Measurements from ENCODE around the gene DKK3.

The DKK3 gene

DNA sequence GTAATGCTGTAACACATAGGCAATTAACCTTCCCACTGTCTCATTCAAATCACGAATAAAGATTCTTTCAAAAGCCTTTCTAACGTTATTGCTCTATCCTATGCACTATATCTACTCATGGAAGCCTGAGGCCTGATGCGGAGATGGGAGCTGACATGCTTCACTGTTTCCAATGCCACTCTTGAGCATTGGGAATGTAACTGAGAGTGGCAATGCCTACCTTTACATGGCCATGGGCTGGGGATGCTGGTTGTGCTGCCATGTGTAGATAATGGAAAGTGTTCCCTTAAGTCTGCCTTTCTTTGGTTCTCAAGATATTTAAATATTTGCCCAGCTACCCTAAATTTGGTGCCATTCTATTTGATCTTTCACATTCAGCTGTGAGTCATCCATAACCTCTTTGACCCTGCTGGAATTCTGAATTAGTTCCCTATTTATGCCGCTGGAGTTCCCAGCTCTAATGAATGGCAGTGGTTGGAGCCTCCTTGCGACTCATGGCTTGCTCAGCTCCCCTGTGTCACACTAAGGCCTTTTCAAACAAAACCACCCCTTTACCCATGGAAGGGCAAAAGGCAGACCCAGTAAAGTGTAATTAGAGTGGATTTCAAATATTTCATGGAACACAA lies 21.4 kb upstream of the DKK3 start:
- DNase-seq (ENCODE audit: low spot score), result no peak

DNA sequence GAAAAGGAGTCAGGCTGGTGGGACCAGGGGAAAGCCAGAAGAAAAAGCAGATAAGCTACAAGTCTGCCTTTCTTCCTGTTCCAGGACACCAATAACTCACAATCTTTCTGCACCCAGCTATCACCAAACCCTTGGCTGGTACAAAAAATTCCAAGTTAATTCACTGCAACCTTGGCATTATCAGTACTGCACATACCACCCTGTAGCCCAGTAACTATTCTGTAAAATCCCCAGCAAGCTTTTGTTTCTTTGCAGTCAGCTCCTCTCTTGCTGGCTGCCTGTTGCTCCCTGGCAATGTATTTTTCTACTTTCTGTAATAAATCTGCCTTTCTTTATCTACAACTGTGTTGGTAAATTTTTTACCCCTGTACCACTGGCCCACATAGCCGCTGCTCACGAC lies 20.7 kb upstream of the DKK3 start:
- DNase-seq (ENCODE audit: low spot score), result no peak

DNA sequence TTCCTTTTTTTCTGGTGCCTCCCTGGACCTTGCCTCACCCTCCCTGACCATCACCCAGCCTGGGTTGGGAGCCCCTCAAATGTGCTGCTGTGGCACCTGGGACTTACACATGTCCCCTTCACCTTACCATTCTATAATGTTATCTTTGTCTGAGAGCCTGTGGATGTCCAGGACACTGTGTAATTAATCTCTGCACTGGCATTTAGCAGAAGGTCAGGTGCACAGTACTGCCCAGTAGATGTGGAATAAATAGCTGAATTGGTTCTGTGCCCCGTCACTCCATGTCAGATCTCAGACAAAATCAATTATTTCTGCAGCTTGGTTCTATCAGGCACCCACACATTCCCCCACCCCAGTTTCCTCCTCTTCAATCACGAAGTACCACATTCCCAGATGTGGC lies 19.9 kb upstream of the DKK3 start:
- DNase-seq (ENCODE audit: low spot score), result no peak

DNA sequence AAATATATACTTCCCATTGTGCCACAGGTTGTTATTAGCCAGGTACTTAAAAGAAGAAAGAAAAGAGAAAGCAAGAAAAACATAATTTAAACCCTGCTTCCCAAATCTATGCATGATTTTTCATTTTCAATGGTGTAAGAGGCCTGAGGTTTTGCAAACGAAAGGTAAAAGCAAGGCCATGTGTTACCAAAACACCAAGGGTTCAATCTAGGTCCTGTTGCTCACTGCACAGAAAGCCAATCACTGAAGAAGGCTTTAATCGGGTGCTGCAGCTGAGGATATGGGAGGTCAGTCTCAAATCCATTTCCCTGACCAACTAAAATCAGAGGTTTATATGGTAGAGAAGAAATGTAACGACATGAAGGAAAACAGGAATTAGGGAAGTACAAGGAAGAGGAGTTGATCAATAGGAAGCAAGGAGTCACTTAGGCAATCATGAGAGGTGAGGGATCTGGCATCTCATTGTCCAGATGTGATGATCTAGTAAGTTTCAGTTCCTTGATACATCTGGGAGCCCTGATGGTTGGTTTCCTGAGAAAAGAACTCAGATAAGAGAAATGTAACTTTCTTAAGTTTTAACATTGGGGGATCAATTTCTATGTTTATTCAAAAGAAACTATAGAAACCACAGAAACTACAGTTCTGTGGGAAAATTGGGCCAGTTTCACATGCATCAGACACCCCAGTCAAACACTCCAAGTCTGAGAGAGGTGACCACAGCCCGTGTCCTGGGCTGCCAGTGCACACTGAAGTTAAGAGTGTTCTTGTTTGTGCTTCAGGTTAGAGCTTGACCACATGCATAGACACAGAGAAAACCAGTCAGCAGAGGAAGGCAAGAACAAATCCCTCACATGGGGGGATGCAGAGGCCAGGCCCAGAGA lies 18.1 kb upstream of the DKK3 start:
- DNase-seq (ENCODE audit: low spot score), result no peak

DNA sequence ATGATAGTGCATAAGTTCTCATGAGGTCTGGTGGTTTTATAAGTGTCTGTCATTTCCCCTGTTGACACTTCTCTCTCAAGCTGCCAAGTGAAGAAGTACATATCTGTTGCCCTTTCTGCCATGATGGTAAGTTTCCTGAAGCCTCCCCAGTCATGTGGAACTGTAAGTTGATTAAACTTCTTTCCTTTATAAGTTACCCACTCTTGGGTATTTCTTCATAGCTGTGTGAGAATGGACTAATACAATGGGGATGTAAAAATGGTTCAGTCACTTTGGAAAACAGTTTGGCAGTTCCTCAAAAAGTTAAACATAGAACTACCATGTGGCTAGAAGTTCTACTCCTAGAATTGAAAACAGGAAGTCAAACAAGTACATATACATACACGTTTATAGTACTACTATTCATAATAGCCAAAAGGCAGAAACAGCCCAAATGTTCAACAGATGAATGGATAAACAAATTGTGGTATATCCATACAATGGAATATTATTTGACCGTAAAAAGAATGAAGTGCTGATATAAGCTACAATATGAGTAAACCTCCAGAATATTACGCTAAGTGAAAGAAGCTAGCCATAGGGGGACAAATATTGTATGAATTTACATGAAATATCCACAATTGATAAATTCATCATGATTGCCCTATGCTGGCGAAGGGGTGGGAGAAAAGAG lies 16.0 kb upstream of the DKK3 start:
- no peak for DNase-seq (ENCODE audit: low spot score)

DNA sequence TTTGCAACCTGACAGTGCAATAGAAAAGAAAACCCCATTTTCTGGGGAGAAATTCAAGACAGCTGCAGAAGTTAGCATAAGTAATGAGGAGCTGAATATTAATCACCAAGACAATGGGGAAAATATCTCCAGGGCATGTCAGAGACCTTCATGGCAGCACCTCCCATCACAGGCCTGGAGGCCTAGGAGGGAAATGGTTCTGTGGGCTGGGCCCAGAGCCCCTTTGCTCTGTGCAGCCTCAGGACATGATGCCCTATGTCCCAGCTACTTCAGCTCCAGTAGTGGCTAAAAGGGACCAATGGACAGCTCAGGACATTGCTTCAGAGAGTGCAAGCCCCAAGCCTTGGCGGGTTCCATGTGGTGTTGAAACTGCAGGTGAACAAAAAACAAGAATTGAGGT lies 14.6 kb upstream of the DKK3 start:
- DNase-seq (ENCODE audit: low spot score), result no peak

DNA sequence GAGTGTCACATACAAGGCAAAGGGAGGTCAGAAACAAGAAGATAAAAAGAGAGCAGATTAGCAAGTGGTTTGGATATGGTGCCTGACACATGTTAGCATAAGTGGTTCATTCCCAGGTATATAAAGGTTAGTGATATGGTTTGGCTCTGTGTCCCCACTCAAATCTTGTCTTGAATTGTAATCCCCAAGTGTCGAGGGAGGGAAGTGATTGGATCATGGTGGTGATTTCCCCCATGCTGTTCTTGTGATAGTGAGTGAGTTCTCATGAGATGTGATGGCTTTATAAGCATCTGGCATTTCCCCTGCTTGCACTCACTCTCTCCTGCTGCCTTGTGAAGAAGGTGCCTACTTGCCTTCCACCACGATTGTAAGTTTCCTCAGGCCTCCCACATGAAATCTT lies 12.1 kb upstream of the DKK3 start:
- DNase-seq (ENCODE audit: low spot score), result no peak

DNA sequence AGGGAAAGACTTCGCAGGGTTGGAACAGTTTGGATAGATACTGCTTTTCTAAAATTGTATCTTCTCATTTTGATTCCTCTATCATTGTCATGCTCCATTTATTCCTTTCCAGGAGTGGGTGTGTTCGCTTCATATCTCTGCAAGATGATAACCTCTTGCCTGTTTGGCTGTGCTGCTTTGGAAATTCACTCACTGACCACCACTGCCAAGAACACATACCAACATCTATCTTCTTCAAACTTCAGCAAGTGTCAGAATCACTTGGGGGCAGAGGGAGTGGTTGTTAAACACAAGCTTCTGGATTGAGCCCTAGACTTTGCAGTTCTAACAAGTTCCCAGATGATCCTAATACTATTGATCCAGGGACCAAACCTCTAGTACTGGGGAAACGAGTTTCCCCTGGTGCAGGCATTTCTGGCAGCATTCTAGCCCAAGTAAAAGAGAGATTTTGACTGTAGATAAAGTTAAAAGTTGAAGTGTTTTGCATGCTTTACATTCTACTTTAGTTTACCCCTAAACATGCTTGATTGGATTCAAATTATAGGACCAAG lies 11.5 kb upstream of the DKK3 start:
- no peak for DNase-seq (ENCODE audit: low spot score)

DNA sequence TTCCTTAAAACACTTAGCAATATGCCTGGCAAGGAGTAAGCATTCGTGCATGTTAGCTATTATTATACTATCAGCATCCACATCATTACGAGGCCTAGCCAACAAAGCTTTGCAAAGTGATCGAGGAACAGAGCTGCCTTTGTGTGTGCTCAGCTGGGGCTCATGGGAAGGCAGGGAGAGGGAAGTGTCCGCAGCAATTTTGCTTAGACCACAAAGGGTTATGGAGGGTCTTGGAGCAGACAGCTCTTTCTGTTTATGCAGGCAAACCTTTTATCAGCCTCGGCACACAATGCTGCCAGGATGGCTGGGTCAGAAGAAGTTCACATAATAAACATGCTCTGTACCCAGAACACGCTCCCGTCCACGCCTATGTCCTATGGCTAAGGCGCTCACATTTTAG lies 10.9 kb upstream of the DKK3 start:
- peak; percentile 25 for DNase-seq (ENCODE audit: low spot score)

DNA sequence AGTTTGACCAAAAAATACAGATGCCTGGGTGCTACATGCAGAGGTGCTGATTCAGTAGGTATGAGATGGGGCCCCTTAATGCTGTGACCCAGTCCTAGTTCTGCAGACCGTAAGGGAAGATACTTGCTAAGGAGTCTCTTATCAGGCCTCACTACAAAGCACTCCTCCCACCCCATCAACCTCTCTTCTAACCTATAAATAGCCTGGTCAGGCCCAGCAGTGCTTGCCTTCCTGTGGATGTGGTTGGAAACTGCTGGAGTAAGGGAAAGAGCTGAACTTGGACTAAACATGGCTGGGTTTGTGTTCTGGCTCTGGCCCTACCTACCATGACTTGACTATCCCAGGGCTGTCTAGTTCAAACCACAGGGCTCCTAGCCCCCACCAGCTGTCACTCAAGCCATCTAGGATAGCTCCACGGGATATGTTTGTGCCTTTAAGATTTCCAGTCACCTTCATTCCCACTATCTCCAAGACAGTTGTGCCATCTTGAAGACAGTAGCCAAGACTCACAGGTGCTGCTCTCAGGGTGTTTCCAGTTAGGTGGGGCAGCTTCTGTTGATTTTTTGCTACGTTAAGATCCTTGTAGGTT lies 9.5 kb upstream of the DKK3 start:
- no peak for DNase-seq (ENCODE audit: low spot score)

DNA sequence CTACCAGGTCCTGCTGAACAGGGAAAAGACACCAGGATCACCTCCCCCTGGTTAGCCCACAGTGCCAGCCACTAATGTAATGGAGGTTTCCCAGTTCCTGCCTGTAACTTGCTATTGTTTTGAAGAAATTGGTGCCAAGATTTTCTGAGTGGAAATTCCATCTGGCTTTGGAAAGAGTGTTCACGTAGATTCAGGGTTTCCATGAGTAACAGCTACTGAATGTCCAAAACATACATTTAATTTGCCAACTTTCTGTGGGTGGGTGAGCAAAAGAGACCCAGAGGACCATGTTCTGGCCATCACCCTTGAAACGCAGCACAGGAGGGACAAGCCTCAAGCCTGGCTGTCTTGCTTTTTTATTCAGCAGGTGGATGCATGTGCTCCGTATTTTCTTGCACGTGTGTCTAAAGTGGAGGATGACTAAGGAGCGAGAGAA lies 8.8 kb upstream of the DKK3 start:
- peak; percentile 56 for DNase-seq (ENCODE audit: low spot score)

DNA sequence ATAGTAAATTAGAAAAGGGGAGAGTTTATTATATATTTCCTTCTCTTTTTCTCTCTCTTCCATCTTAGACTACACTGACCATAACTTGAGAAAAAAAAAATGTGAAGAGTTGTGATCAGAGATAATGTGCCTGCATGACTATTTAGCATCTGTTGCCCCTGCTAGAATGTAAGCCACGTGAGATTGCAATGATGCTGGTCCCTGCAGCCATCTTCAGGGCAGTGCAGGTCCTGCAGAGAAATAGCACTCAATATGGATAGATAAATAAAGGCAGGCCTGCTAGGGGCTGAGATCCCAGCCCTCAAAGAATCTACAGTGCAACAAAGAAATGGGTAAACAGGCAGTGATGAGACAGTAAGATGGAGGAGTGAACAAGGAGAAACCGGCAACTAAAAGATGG lies 7.8 kb upstream of the DKK3 start:
- DNase-seq (ENCODE audit: low spot score), result no peak

DNA sequence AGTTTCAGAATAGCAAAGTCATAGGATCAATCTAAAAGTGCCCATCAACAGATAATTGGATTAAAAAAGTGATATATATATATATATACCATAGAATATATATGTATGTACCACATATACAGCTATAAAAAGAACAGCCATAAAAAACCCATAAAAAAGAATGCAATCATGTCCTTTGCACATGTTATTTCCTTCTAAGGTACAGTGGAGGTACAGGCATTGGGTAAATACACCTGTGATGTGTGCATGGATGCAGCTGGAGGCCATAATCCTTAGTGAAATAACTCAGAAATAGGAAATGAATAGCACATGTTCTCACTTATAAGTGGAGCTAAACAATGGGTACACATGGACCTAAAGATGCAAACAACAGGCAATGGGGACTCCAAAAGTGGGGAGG lies 7.1 kb upstream of the DKK3 start:
- no peak for DNase-seq (ENCODE audit: low spot score)

DNA sequence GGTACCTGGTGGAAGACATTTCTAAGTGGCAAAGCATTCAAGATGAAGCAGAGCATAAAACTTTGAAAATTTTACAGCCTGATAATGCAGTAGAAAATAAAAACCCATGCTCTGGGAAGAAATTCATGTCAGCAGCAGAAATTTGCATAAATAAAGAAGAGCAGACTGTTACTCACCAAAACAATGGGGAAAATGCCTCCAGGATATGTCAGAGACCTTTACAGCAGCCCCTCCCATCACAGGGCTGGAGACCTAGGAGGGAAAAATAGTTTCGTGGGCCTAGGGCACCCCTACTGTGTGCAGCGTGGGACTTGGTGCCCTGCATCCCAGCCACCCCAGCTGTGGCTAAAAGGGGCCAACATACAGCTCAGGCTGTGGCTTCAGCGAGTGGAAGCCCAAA lies 5.4 kb upstream of the DKK3 start:
- no peak for DNase-seq (ENCODE audit: low spot score)

DNA sequence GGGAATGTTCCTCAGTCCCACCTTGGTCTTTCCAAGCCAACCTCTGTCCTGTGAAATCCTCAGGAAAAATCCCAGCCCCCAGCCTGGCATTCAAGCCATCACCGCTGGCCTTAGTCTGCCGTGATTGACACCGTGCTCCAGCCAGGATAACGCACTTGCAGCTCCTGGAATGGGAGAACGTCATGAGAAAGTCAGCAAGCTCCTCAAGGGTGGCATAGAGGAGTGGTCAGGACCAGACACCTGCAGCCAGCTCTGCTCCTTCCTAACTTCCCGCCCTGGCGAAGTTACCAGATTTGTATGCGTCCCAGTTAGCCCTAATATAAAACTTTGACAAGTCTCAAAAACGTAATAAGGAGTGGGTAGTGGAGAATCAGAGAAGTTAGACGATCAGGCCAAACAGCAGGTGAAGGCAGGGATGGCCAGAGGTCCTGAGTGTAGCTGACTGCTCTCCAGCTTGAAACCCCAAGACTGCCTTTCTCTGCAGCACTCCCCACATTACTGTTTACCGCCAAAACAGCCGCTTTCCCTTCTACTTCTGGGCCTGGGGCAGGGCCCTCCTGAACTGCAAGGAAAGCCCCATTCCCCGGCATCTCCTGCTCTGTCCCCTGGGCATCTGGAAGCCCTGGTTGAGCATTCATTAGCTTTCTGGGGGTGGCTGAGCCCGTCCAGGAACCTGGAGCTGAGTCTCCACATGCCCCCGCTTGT lies 1.3 kb upstream of the DKK3 start:
- DNase-seq (ENCODE audit: low spot score), result no peak

DNA sequence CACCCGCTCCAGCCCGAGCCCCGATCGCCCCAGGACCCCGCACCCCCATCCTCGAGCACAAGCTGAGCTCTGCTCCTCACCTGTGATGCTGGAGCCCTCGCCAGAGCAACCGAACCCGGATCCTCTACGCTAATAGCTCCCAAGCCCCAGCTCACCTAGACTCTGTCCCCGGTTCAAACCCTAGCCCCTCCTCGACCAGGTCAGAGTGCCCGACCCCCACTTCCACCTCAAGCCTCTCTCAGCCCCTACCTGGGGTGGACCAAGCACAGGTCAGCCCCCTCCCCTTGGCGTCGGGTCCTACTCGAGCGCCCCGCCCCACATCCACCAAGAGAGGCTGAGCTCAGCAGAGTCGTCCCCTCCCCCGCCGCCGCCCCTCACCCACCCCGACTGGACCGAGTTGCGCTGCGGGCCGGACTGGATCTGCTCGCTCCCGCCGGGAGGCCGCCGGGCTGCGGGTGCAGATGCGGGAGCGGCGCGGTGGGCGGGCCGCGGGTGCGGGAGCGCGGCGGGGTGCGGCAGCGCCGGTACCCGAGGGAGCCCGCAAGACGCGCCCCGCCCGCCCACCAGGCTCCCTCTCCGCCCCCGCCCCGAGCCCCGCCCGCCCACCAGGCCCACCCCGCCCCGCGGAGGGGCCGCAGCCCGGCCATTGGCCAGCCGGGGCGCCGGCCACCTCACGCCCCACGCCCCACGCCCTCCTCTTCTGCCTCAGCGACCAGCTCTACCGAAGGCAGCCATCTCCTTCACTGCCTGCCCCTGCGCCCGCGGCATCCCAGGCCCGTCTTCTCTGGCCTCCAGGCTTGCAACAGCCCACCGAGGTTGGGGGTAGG lies 577 bp upstream of the DKK3 start:
- peak; percentile 90 for DNase-seq (ENCODE audit: low spot score)

DNA sequence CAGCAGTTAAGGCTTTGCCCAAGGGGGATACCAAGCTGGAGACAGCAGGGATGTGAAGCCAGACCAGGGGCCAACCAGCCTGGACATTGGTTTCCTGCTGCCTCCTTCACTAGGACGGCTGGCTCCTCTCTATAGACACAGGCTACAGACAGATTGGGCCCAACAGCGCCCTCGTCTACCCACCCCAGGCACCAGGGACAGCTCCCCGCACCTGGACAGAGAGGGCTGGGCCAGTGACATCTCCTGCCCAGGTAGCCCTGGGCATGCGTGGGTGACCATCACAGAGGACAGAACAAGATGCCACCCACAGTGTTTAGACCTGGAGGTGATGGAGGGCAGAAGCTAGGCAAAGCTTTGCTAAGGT lies 1.2 kb downstream of the DKK3 start:
- no peak for DNase-seq (ENCODE audit: low spot score)

DNA sequence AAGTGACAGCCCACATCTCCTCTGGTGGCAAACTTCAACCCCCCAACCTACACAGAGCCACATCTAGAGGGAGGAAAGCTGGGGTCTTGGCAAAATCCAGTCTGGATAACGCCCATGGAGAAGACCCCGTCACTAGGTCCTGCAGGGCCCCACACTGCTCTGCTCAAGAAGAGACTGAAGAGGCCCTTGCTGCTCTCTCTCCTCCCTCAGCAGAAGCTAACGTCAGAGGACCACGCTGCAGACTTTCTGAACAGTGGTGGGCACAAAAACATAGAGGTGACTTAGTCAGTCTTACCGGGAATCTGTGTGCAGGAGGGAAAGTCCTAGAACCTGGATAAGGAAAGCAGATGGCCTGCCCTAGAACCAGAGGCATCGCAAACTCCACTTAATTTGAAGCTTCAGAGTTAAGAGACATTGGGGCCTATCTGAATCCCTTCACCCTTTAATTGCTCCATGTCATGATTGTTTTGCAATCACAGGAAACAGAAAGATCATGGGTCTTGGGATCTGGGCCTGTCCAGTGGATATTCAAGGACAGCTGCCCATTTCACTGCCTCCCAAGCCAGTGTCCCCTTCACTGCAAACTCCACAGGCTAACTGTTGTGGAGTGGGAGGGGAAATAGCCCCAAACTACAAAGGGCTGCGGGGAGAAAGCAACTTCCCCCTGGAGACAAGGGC lies 1.7 kb downstream of the DKK3 start:
- DNase-seq (ENCODE audit: low spot score), result no peak

DNA sequence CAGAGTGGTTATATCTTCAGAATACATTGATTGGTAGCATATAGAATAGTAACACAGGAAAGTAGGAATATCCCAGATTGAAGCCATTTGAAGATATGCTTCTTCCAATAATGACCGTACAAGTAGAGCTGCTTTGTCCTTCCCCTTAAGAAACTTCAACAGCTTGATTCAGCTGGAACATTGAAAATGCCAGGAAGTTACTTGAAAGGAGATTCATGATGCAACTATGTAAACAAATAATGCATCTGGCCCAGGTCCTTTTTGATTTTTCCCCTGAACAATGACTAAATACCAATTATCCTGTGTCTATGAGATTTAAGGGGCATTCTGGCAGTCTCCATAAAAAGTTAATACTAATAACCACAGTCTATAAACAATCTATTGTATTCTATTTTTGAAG lies 3.0 kb downstream of the DKK3 start:
- DNase-seq (ENCODE audit: low spot score), result peak; percentile 55

DNA sequence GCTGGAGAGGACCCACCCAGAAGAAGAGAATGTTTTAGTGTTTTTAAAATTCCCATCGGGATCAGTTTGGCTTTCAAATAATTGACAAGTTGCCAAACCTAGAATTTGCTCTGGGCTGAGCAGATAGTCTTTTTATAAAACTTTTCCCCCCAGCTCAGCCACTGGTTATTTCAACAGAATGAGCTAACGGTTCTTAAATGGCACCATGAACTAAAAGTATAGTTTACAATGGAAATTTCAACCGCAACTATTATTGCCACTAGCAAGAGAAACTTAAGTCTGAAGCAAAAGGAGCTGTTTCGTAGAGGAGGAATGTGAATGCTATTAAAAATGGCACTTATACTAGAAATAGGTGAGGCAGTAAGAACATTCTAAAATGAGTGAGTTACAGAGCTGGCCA lies 3.4 kb downstream of the DKK3 start:
- DNase-seq (ENCODE audit: low spot score), result no peak

DNA sequence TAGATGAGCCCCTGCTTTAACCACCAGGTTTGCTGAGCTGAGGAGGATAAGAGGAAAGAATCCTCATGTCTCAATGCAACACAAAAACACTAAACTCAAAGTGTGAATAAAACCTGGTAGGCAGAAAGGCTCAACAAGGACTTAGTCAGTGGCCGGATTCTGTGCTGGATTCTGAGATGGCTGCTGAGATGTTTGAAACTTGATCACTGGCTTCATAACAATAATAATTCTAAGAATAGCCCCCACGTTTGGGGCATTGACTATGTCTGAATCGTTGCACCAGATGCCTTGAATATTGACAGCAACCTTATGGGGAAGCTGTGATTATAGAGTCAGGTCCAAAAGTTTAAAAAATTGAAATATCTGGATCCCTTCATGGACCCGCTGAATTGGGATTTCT lies 4.6 kb downstream of the DKK3 start:
- no peak for DNase-seq (ENCODE audit: low spot score)

Data from GM03348 (cell line).